Stimulated activated memory B cell treated with anti-CD40 and anti-IgM and Interleukin-4, amounts not matched to agents 10 μg/mL and 1 μg/mL and 100 μg/mL, for 72 hours (primary cell): Measurements from ENCODE around the gene ENTPD6.
"Not testable (repeated sequence)": the region's sequence is repeated elsewhere in the genome, so short reads cannot be mapped to it uniquely, and the experiment has no call there.

Source experiments
- ATAC-seq: fragments of 150-1000 bp; cut with Tn5 transposase; 2 replicates; pipeline ENCODE4 v1.10.0; 2021
- H3K27ac Mint-ChIP-seq: one replicate; pipeline ENCODE4 v1.8.0; 2022; ENCODE audit warnings: mild to moderate bottlenecking, mixed read lengths
- H3K27me3 Mint-ChIP-seq: one replicate; pipeline ENCODE4 v1.8.0; 2022; ENCODE audit warnings: mixed read lengths
- H3K36me3 Mint-ChIP-seq: one replicate; pipeline ENCODE4 v1.8.0; 2022; ENCODE audit warnings: mixed read lengths
- H3K4me1 Mint-ChIP-seq: one replicate; pipeline ENCODE4 v1.8.0; 2022; ENCODE audit warnings: mixed read lengths
- H3K4me3 Mint-ChIP-seq: one replicate; pipeline ENCODE4 v1.8.0; 2022; ENCODE audit warnings: mild to moderate bottlenecking, moderate library complexity, mixed read lengths
- H3K9me3 Mint-ChIP-seq: one replicate; pipeline ENCODE4 v1.8.0; 2022; ENCODE audit warnings: mixed read lengths

ENTPD6 gene

DNA sequence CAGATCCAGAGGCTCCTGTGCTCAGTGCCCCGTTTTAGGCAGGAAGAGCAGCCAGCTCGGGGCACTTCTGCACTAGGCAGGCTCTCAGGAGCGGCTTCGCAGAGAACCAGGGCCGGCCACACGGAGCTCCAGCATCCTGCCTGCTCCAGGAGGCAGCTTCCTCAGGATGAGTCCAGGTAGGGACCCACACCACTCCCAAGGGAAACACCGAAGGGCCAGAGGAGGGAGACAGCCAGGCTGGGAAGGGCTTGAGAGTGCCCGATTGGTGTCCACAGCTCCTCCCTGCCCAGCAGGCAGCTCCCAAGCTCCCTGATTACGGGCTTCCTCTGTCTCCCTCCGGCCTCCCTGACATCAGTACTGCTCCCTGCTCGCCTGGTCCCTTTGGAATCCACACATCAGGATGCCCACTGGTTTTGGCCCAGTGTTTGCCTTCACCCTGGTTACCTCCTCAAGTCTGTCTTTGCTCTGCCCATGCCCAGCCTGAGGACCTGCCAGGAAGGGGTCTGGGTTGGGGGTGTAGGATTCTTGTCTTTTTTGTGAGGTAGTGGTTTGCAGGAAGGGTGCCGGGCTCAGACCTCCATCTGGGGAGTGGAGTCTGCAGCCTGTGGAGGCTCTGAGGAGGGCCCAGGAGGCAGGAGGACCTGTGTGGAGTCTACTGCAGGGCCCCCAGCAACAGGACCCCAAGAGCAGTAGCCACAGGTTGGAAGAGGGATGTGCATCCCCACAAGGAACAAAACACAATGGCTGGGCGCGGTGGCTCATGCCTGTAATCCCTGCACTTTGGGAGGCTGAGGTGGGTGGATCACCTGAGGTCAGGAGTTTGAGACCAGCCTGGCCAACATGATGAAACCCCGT lies 41.2 kb downstream of the ENTPD6 start:
- no peak for ATAC-seq
- Mint-ChIP-seq H3K4me1 (peaks cover 13% of the 10 kb centered on the region), H3K4me3 (no peak overlapping the region), H3K27ac (no peak overlapping the region), H3K27me3 (peaks cover 53% of the 10 kb centered on the region), H3K36me3 (no peaks in the 10 kb centered on the region), H3K9me3 (no peaks in the 10 kb centered on the region)

DNA sequence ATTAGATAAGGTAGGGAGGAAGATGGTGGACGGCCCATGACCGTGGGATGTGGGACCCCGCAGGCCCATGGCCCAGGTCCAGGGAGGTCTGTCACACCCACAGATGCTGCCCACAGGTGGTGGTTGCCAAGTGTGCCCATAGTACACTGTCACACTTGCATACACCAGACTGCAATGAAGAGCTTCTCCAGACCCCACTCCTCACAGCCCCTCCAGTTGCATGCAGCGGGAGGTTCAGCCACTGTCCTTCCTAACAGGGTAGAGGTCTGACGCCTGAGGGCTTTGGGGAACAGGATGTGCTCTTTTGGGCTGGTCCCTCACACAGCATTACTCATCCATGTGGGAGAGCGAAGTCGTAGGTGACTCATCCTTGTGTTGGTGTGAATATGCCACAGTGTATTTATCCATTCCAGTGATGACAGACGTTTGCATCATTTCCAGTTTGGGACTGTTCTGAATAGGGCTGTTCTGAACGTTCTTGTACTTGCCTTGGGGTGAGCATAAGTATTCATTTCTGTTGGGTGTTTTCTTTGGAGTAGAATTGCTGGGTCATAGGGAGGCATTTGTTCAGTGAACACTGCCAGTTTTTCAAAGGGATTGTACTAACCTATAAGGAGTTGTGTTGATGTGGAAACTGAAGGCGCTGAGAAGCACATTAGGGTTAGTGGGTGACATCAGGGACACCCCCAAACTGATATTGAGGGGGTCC lies 42.3 kb downstream of the ENTPD6 start:
- peak overlapping the region; percentile 15 for H3K27ac Mint-ChIP-seq
- H3K27me3 Mint-ChIP-seq, result peaks cover 62% of the 10 kb centered on the region
- no peaks in the 10 kb centered on the region for H3K9me3 Mint-ChIP-seq
- no peaks in the 10 kb centered on the region for H3K36me3 Mint-ChIP-seq
- no peak overlapping the region for H3K4me3 Mint-ChIP-seq
- ATAC-seq, result peak; percentile 77
- peaks cover 13% of the 10 kb centered on the region for H3K4me1 Mint-ChIP-seq

DNA sequence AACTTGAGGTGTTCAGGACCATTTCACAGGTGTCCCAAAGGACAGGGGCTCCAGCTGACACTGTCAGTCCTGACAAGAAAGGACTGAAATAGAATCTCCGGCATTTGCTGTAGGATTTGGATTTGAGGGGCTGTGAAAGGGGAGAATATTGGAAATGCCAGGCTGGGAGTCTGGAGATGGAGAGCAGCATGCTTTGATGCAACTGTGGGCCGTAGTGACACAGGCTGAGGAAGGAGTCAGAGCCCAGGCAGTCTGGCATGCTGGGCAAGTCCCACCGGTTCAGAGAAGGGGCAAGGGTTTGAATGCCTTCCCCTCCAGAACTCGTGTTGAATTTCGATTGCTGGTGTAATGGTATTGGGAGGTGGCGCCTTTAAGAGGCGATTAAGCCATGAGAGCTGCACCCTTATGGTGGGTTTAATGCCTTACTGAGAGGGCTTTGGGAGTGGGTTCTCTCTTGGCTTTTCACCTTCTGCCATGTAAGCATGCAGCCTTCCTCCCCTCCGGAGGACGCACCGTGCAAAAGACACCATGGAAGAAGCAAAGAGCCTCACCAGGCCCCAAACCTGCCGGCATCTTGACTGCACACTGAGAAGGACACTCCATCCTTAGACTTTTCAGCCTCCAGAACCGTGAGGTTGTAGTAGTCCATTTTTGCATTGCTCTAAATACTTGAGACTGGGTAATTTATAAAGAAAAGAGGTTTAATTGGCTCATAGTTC lies 43.0 kb downstream of the ENTPD6 start:
- Mint-ChIP-seq H3K27ac (peak overlapping the region; percentile 15), H3K4me3 (no peak overlapping the region), H3K27me3 (peaks cover 66% of the 10 kb centered on the region), H3K9me3 (peaks cover 2% of the 10 kb centered on the region), H3K4me1 (peaks cover 13% of the 10 kb centered on the region), H3K36me3 (no peaks in the 10 kb centered on the region)
- no peak for ATAC-seq

DNA sequence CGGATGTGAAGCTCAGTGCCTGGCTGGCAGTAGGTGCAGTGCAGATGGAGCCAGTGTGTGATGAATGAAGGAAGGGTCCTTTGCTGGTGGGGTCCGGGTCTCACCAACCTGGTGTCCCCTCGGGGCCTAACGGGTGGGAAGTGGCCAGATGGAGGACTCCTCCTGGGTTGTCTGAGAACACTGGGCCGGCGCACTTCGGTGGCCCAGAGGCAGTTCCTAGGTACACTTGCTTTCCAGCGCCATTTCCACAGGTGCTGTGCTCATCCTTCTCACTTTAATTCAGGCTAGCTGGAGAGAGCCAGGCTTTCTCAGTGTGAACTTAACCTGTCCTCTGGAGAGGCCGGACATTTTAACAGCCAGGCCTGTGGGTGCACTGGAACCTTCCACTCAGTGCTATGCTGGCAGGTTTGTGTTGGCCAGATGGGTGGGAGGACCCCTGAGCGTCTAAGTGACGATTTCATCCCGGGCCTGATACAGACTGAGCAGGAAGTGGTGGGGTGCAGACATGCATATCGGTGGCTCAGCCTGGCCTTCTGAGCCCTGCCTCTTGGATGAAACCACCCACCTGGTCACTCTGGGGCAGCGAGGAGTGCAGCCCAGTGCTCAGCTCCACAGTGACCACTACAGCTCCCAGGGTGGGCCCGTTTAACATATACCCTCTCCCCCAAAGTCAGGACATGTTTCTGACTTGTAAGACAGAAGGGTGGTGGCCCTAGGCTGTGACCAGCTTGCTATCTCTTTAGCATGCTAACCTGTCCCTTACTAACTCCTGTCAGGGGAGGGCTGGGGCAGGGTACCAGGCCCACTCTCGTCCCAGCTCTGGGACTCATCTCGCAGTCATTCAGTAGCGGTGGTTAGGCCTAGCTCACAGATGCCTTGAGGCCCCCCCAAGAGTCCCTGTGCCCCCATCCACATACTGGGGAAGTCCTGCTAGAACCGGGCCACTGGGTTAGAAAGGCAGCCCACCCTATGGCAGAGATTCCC lies 44.2 kb downstream of the ENTPD6 start:
- H3K27ac Mint-ChIP-seq, result no peak overlapping the region

DNA sequence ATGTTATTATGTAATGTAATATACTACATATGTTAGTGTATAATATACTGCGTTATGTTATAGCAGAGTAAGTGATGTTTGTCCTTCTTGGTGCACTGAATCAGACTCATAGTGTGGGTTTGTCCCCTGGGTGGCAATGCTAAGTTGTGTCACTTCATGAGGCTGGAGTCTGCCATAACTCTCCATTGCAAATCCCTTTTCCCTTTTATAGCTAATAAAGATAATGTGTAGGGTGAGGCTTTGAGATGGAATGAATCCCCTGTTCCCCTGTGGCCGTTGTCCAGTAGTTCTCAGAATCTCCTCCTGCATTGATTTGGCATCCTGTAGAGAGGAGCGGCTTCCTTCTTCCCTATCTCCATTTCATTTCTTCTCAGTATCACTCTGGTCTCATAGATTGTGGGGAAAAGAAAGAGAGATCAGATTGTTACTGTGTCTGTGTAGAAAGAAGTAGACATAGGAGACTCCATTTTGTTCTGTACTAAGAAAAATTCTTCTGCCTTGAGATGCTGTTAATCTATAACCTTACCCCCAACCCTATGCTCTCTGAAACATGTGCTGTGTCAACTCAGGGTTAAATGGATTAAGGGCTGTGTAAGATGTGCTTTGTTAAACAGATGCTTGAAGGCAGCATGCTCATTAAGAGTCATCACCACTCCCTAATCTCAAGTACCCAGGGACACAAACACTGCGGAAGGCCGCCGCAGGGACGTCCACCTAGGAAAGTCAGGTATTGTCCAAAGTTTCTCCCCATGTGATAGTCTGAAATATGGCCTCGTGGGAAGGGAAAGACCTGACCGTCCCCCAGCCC lies 45.5 kb downstream of the ENTPD6 start:
- H3K9me3 Mint-ChIP-seq, H3K27ac Mint-ChIP-seq, H3K4me3 Mint-ChIP-seq, H3K36me3 Mint-ChIP-seq, ATAC-seq: not testable (repeated sequence)
- peaks cover 14% of the 10 kb centered on the region for H3K4me1 Mint-ChIP-seq
- peaks cover 50% of the 10 kb centered on the region for H3K27me3 Mint-ChIP-seq

More for the DNA sequence above, 44.2 kb downstream of the ENTPD6 start:
- peaks cover 13% of the 10 kb centered on the region for H3K4me1 Mint-ChIP-seq
- peaks cover 60% of the 10 kb centered on the region for H3K27me3 Mint-ChIP-seq
- H3K4me3 Mint-ChIP-seq, result no peak overlapping the region
- H3K9me3 Mint-ChIP-seq, result peaks cover 5% of the 10 kb centered on the region
- H3K36me3 Mint-ChIP-seq, result no peaks in the 10 kb centered on the region
- peak; percentile 77 for ATAC-seq

DNA sequence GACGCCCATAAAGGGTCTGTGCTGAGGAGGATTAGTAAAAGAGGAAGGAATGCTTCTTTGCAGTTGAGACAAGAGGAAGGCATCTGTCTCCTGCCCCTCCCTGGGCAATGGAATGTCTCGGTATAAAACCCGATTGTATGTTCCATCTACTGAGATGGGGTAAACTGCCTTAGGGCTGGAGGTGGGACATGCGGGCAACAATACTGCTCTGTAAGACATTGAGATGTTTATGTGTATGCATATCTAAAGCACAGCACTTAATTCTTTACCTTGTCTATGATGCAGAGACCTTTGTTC lies 46.1 kb downstream of the ENTPD6 start:
- H3K9me3 Mint-ChIP-seq, H3K4me3 Mint-ChIP-seq, ATAC-seq, H3K27ac Mint-ChIP-seq, H3K36me3 Mint-ChIP-seq: not testable (repeated sequence)
- H3K4me1 Mint-ChIP-seq, result peaks cover 20% of the 10 kb centered on the region
- peaks cover 45% of the 10 kb centered on the region for H3K27me3 Mint-ChIP-seq

DNA sequence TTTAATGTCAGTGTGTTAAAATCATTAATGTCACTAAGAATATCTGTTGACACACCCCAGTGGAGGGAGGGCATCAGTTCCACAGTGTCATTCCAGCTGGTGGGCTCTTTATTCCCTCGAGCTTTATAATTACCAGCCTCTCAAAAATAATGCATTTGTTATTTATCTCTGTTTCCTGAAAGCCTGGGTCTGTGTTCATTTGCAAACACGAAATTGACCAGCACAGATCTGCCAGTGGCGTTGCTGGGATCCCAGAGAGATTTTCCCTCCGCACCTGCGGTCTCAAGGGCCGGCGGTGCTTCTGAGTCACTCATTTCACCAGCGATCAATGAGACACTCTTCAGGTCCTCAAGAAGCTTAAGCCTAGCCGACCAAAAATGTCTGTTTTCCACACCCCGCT lies 46.7 kb downstream of the ENTPD6 start:
- Mint-ChIP-seq H3K36me3 (no peaks in the 10 kb centered on the region), H3K4me3 (no peak overlapping the region), H3K27ac (no peak overlapping the region), H3K27me3 (peaks cover 38% of the 10 kb centered on the region), H3K4me1 (peaks cover 24% of the 10 kb centered on the region), H3K9me3 (peaks cover 5% of the 10 kb centered on the region)
- ATAC-seq, result no peak

DNA sequence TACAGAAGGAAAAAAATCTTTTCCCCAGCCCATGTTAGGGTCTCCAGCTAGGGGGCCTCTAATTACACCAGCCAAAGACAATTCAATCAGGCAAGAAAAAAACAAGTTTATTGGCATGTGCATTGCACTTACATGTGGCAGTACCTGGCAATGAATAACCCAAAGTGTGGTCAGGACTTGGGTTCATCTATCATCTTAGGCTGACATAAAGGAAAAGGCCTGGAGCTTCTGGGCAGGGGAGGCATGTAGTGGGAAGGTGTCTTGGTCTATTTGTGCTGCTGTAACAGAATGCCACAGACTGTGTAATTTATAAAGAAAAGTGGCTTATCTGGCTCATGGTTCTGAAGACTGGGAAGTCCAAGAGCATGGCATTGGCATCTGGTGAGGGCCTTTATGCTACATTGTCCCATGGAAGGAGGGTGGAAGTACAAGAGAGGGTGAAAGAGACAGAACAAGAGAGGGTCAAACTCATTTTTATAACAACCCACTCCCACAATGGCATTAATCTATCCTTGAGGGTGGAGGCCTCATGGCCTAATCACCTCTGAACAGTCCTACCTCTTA lies 48.0 kb downstream of the ENTPD6 start:
- Mint-ChIP-seq H3K27me3 (peaks cover 26% of the 10 kb centered on the region), H3K27ac (no peak overlapping the region), H3K4me3 (no peak overlapping the region), H3K4me1 (peaks cover 15% of the 10 kb centered on the region), H3K36me3 (no peaks in the 10 kb centered on the region), H3K9me3 (peaks cover 5% of the 10 kb centered on the region)
- no peak for ATAC-seq

DNA sequence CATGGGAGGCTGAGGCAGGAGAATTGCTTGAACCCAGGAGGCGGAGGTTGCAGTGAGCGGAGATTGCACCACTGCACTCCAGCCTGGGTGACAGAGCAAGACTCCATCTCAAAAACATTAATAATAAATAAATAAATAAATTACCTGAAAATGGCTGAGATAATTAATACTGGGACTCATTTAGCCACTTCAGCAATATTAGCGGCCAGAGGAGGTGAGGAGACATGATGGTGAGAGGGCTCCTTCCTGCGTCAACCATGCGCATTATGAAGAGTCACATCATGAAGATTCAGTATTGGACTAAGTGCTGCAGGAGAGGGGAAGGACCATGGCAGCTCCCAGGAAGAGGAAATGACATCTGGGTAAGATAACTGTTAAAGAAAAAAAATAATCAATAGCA lies 49.5 kb downstream of the ENTPD6 start:
- Mint-ChIP-seq H3K4me3 (no peak overlapping the region), H3K36me3 (no peaks in the 10 kb centered on the region), H3K27ac (no peak overlapping the region), H3K27me3 (peaks cover 21% of the 10 kb centered on the region), H3K9me3 (peaks cover 5% of the 10 kb centered on the region), H3K4me1 (peaks cover 27% of the 10 kb centered on the region)
- ATAC-seq, result no peak

DNA sequence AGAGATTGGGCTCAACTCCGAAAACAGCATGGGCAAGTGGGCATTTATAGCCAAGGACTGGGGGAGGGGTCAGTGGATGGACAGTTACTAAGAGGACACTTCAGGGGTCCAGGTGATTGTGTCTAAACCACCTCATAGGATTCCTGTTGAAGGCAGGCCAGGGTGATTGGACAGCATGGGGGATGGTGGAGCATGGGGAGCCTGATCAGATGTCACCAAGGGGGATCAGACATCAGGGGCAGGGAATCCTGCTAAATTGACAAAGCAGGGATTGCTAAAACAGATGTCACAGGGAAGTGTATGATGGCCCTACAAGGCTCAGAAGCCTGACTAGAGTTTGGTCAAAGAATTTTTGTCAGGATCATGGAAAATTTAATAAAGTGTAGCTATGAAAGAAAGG lies 49.9 kb downstream of the ENTPD6 start:
- Mint-ChIP-seq H3K27ac (no peak overlapping the region), H3K36me3 (no peaks in the 10 kb centered on the region), H3K4me3 (no peak overlapping the region), H3K9me3 (peaks cover 5% of the 10 kb centered on the region), H3K27me3 (peaks cover 21% of the 10 kb centered on the region), H3K4me1 (peaks cover 27% of the 10 kb centered on the region)
- no peak for ATAC-seq

DNA sequence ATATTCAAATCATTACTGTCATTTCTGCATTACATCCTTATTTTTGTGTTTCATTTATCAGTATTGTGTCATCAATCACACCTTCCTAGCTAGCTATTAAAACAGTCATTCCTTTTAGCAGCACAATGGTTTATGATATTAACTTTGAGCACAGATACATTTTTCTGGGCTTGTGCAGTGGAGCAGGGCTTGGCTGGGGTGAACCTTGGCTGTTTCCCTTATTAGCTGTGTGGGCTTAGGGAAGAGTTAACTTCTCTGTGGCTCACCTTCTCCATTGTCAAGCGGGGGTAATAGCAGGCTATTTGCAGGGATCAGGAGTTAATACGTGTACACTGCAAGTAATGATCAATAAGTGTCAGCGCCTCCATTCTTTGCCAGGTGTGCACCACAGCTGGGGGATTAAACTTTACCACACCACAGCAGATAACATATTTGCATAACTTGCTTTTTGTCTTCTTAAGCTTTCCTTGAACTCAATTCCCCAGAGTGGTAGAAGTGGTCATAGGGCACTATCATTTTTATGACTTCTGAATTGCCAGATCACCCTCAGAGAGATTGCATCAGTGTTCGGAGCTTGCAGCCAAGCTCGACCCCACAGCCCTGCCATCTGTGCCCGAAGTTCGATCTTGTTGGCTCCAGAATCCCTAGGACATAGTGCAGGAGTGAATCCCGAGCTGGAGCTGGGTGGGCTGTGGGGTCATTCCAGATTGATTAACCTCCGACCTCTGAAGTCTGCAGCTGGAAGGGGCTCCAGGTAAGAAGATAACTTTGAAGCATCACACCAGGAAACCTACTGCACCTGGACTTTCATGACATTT lies 50.9 kb downstream of the ENTPD6 start:
- peaks cover 27% of the 10 kb centered on the region for H3K4me1 Mint-ChIP-seq
- H3K9me3 Mint-ChIP-seq, result peaks cover 5% of the 10 kb centered on the region
- peak overlapping the region; percentile 77 for H3K27ac Mint-ChIP-seq
- H3K4me3 Mint-ChIP-seq, result peak overlapping the region; percentile 89
- H3K36me3 Mint-ChIP-seq, result no peaks in the 10 kb centered on the region
- peaks cover 21% of the 10 kb centered on the region for H3K27me3 Mint-ChIP-seq
- peak; percentile 25 for ATAC-seq

DNA sequence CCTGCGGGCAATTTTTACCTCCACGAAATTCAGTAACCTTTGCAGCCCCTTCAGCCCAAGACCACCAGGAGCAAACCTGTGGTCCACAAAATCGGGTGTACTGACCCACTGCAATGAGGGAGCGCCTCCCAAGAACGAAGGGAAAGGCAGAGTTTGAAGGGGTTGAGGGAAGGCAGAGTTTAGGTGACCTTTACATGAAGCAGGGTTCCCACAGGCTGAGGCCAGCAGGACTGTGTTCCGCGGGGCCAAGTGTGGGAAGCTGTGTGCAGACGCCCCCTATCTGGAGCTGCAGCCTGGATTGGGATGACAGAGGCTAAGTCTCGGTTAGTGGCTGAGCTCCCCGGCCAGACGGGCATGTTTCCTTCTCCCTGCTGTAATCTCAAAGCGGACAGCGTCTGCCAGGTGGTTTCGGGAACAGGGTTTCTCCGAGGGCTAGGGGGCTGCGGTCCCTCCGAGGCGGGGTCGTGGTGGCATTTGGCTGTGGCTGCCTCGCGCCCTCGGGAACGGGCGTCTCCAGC lies 51.5 kb downstream of the ENTPD6 start:
- Mint-ChIP-seq H3K4me3 (peak overlapping the region; percentile 89), H3K27me3 (peaks cover 18% of the 10 kb centered on the region), H3K4me1 (peaks cover 27% of the 10 kb centered on the region), H3K36me3 (no peaks in the 10 kb centered on the region), H3K9me3 (peaks cover 5% of the 10 kb centered on the region), H3K27ac (peak overlapping the region; percentile 77)
- ATAC-seq, result peak; percentile 1

DNA sequence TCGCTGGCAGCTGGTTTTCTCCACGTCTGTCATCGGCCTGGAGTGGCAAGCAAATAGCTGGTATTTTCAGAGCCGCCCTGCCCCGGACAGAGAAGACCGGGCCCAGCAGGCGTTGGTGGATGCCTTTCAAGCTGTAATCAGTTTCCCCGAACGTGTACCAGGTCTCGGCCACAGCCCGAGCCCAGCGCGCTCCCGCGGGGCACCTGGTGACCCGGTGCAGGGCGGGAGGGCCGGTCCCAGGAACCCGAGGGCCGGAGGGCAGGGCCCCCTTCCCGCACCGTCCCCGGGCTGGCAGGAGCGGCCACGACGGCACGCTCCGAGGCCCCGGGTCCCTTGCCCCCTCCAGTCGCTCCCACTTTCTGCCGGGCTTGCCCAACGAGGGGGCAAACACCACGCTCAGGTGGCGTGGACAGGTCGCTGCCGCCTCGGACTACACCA lies 52.0 kb downstream of the ENTPD6 start:
- Mint-ChIP-seq H3K27me3 (peaks cover 14% of the 10 kb centered on the region), H3K4me1 (peaks cover 27% of the 10 kb centered on the region), H3K4me3 (peak overlapping the region; percentile 89), H3K27ac (peak overlapping the region; percentile 77), H3K36me3 (no peaks in the 10 kb centered on the region), H3K9me3 (peaks cover 5% of the 10 kb centered on the region)
- ATAC-seq, result peak; percentile 74
